GM18519 (cell line): ENCODE measurements around the gene RFC3.

Source experiments
- ATAC-seq: cut with Tn5 transposase; IDR thresholded peaks from one replicate; pipeline ENCODE4 v1.9.1; 2021; ENCODE audit warnings: mild to moderate bottlenecking, moderate library complexity; ENCODE audit not compliant: unreplicated experiment, low FRiP score

The RFC3 gene

GRCh38 chr13:33863188-33863789 is 45.3 kb downstream of the RFC3 start:
- no peak for ATAC-seq

GRCh38 chr13:33865945-33866344 is 48.0 kb downstream of the RFC3 start:
- ATAC-seq: peak; percentile 91

GRCh38 chr13:33867472-33867871 is 49.5 kb downstream of the RFC3 start:
- no peak for ATAC-seq

GRCh38 chr13:33868343-33868994 is 50.5 kb downstream of the RFC3 start:
- no peak for ATAC-seq

- no peak for ATAC-seq
Observed at GRCh38 chr13:33869005-33869404, 51.1 kb downstream of the RFC3 start.

GRCh38 chr13:33870046-33870668 is 52.2 kb downstream of the RFC3 start:
- ATAC-seq: no peak

- no peak for ATAC-seq
Observed at GRCh38 chr13:33871207-33872004, 53.5 kb downstream of the RFC3 start.

- no peak for ATAC-seq
Observed at GRCh38 chr13:33872005-33872351, 54.0 kb downstream of the RFC3 start.

GRCh38 chr13:33873251-33873908 is 55.4 kb downstream of the RFC3 start:
- ATAC-seq: no peak

- no peak for ATAC-seq
Observed at GRCh38 chr13:33874871-33875270, 56.9 kb downstream of the RFC3 start.

GRCh38 chr13:33875618-33876401 is 57.9 kb downstream of the RFC3 start:
- ATAC-seq: no peak

- no peak for ATAC-seq
Observed at GRCh38 chr13:33876716-33877394, 58.9 kb downstream of the RFC3 start.

GRCh38 chr13:33879118-33879517 is 61.2 kb downstream of the RFC3 start:
- ATAC-seq: no peak

GRCh38 chr13:33882804-33883203 is 64.9 kb downstream of the RFC3 start:
- ATAC-seq: no peak

GRCh38 chr13:33884531-33885220 is 66.7 kb downstream of the RFC3 start:
- no peak for ATAC-seq
